ENCODE measurements around the gene PINK1.
"Not testable (repeated sequence)": the region's sequence is repeated elsewhere in the genome, so short reads cannot be mapped to it uniquely, and the experiment has no call there.

The PINK1 gene

GRCh38 chr1:20602851-20603450 is 30.3 kb upstream of the PINK1 start:
- Mint-ChIP-seq H3K4me1 (ENCODE audit: low read depth) (no peaks in the 10 kb centered on the region), H3K4me3 (no peak overlapping the region), H3K36me3 (ENCODE audit: low read depth) (no peaks in the 10 kb centered on the region), H3K9me3 (no peaks in the 10 kb centered on the region), H3K27me3 (ENCODE audit: low read depth) (peaks cover 5% of the 10 kb centered on the region), H3K27ac (no peak overlapping the region)
- DNase-seq (ENCODE audit: low spot score) = no peak

GRCh38 chr1:20603504-20604464 is 29.5 kb upstream of the PINK1 start:
- DNase-seq (ENCODE audit: low spot score) = no peak
- H3K9me3 Mint-ChIP-seq = no peaks in the 10 kb centered on the region
- no peaks in the 10 kb centered on the region for H3K36me3 Mint-ChIP-seq (ENCODE audit: low read depth)
- H3K4me1 Mint-ChIP-seq (ENCODE audit: low read depth) = no peaks in the 10 kb centered on the region
- peaks cover 5% of the 10 kb centered on the region for H3K27me3 Mint-ChIP-seq (ENCODE audit: low read depth)
- H3K27ac Mint-ChIP-seq = no peak overlapping the region
- no peak overlapping the region for H3K4me3 Mint-ChIP-seq

- peaks cover 3% of the 10 kb centered on the region for H3K27me3 Mint-ChIP-seq (ENCODE audit: low read depth)
- no peaks in the 10 kb centered on the region for H3K9me3 Mint-ChIP-seq
- no peak for DNase-seq (ENCODE audit: low spot score)
- no peaks in the 10 kb centered on the region for H3K4me1 Mint-ChIP-seq (ENCODE audit: low read depth)
- H3K4me3 Mint-ChIP-seq = no peak overlapping the region
- H3K27ac Mint-ChIP-seq = no peak overlapping the region
- H3K36me3 Mint-ChIP-seq (ENCODE audit: low read depth) = no peaks in the 10 kb centered on the region
These were observed 28.6 kb upstream of the PINK1 start for GRCh38 chr1:20604678-20605077.

GRCh38 chr1:20606801-20607570 is 26.3 kb upstream of the PINK1 start:
- not testable (repeated sequence) for H3K27me3 Mint-ChIP-seq (ENCODE audit: low read depth); H3K4me1 Mint-ChIP-seq (ENCODE audit: low read depth); DNase-seq (ENCODE audit: low spot score); H3K27ac Mint-ChIP-seq; H3K9me3 Mint-ChIP-seq; H3K4me3 Mint-ChIP-seq; H3K36me3 Mint-ChIP-seq (ENCODE audit: low read depth)

GRCh38 chr1:20609541-20609940 is 23.7 kb upstream of the PINK1 start:
- Mint-ChIP-seq H3K36me3 (ENCODE audit: low read depth) (no peaks in the 10 kb centered on the region), H3K4me1 (ENCODE audit: low read depth) (no peaks in the 10 kb centered on the region), H3K9me3 (no peaks in the 10 kb centered on the region), H3K27ac (no peak overlapping the region), H3K27me3 (ENCODE audit: low read depth) (peaks cover 4% of the 10 kb centered on the region), H3K4me3 (no peak overlapping the region)
- no peak for DNase-seq (ENCODE audit: low spot score)

- DNase-seq (ENCODE audit: low spot score) = no peak
- Mint-ChIP-seq H3K27ac (no peak overlapping the region), H3K4me1 (ENCODE audit: low read depth) (no peaks in the 10 kb centered on the region), H3K9me3 (no peaks in the 10 kb centered on the region), H3K4me3 (no peak overlapping the region), H3K36me3 (ENCODE audit: low read depth) (no peaks in the 10 kb centered on the region), H3K27me3 (ENCODE audit: low read depth) (peaks cover 2% of the 10 kb centered on the region)
These were observed 22.3 kb upstream of the PINK1 start for GRCh38 chr1:20610970-20611369.

- Mint-ChIP-seq H3K9me3 (no peaks in the 10 kb centered on the region), H3K36me3 (ENCODE audit: low read depth) (no peaks in the 10 kb centered on the region), H3K27ac (no peak overlapping the region), H3K4me3 (no peak overlapping the region), H3K4me1 (ENCODE audit: low read depth) (no peaks in the 10 kb centered on the region), H3K27me3 (ENCODE audit: low read depth) (peaks cover 2% of the 10 kb centered on the region)
- no peak for DNase-seq (ENCODE audit: low spot score)
These were observed 21.6 kb upstream of the PINK1 start for GRCh38 chr1:20611652-20612051.

- no peaks in the 10 kb centered on the region for H3K4me1 Mint-ChIP-seq (ENCODE audit: low read depth)
These were observed 21.0 kb upstream of the PINK1 start for GRCh38 chr1:20612221-20612746.

GRCh38 chr1:20614131-20614579 is 19.1 kb upstream of the PINK1 start:
- Mint-ChIP-seq H3K27ac (no peak overlapping the region), H3K4me3 (no peak overlapping the region), H3K36me3 (ENCODE audit: low read depth) (no peaks in the 10 kb centered on the region), H3K27me3 (ENCODE audit: low read depth) (peaks cover 2% of the 10 kb centered on the region), H3K9me3 (no peaks in the 10 kb centered on the region), H3K4me1 (ENCODE audit: low read depth) (no peaks in the 10 kb centered on the region)
- DNase-seq (ENCODE audit: low spot score) = no peak

More at GRCh38 chr1:20612221-20612746, 21.0 kb upstream of the PINK1 start:
- Mint-ChIP-seq H3K27ac (no peak overlapping the region), H3K36me3 (ENCODE audit: low read depth) (no peaks in the 10 kb centered on the region), H3K4me3 (no peak overlapping the region), H3K27me3 (ENCODE audit: low read depth) (peaks cover 2% of the 10 kb centered on the region), H3K9me3 (no peaks in the 10 kb centered on the region)
- no peak for DNase-seq (ENCODE audit: low spot score)

- Mint-ChIP-seq H3K9me3 (no peaks in the 10 kb centered on the region), H3K27ac (no peak overlapping the region), H3K4me3 (no peak overlapping the region), H3K36me3 (ENCODE audit: low read depth) (no peaks in the 10 kb centered on the region), H3K27me3 (ENCODE audit: low read depth) (peaks cover 5% of the 10 kb centered on the region), H3K4me1 (ENCODE audit: low read depth) (no peaks in the 10 kb centered on the region)
- DNase-seq (ENCODE audit: low spot score) = no peak
These were observed 17.1 kb upstream of the PINK1 start for GRCh38 chr1:20615946-20616846.

GRCh38 chr1:20616847-20617487 is 16.3 kb upstream of the PINK1 start:
- Mint-ChIP-seq H3K27ac (no peak overlapping the region), H3K27me3 (ENCODE audit: low read depth) (peaks cover 5% of the 10 kb centered on the region), H3K4me1 (ENCODE audit: low read depth) (no peaks in the 10 kb centered on the region), H3K9me3 (no peaks in the 10 kb centered on the region), H3K36me3 (ENCODE audit: low read depth) (no peaks in the 10 kb centered on the region), H3K4me3 (no peak overlapping the region)
- DNase-seq (ENCODE audit: low spot score) = no peak

GRCh38 chr1:20618550-20618949 is 14.7 kb upstream of the PINK1 start:
- H3K27ac Mint-ChIP-seq = no peak overlapping the region
- no peaks in the 10 kb centered on the region for H3K36me3 Mint-ChIP-seq (ENCODE audit: low read depth)
- DNase-seq (ENCODE audit: low spot score) = no peak
- peaks cover 5% of the 10 kb centered on the region for H3K27me3 Mint-ChIP-seq (ENCODE audit: low read depth)
- H3K4me3 Mint-ChIP-seq = no peak overlapping the region
- H3K9me3 Mint-ChIP-seq = no peaks in the 10 kb centered on the region
- H3K4me1 Mint-ChIP-seq (ENCODE audit: low read depth) = no peaks in the 10 kb centered on the region

GRCh38 chr1:20619999-20620398 is 13.3 kb upstream of the PINK1 start:
- DNase-seq (ENCODE audit: low spot score) = no peak
- no peak overlapping the region for H3K27ac Mint-ChIP-seq
- no peaks in the 10 kb centered on the region for H3K36me3 Mint-ChIP-seq (ENCODE audit: low read depth)
- no peaks in the 10 kb centered on the region for H3K9me3 Mint-ChIP-seq
- H3K4me3 Mint-ChIP-seq = no peak overlapping the region
- H3K27me3 Mint-ChIP-seq (ENCODE audit: low read depth) = peaks cover 3% of the 10 kb centered on the region
- no peaks in the 10 kb centered on the region for H3K4me1 Mint-ChIP-seq (ENCODE audit: low read depth)
